A673 (cell line): ENCODE measurements around the gene RPRD1B.

ENCODE experiments used
- CTCF ChIP-seq: fragments of 300-800, 200-600 bp; sonication (generic); conservative IDR thresholded peaks from 2 replicates; pipeline ENCODE4 v1.5.1; 2017; ENCODE audit warnings: low read depth, mild to moderate bottlenecking, antibody characterized with exemption, low read length, moderate library complexity, mixed read lengths
- EZH2 ChIP-seq: fragments of 200-600 bp; sonication (generic); IDR thresholded peaks from 2 replicates; pipeline ENCODE4 v1.6.1; 2017; ENCODE audit warnings: borderline replicate concordance, low read depth, mild to moderate bottlenecking, mixed read lengths, antibody characterized with exemption, low read length; ENCODE audit not compliant: poor library complexity, severe bottlenecking

- TF ChIP-seq CTCF (no peak), EZH2 (no peak)
These were observed 51.5 kb downstream of the RPRD1B start for GRCh38 chr20:38085026-38085425.
